Measurements from ENCODE around the gene GMEB2. TPM values are rescaled to one million over a fixed set of nuclear protein-coding genes. Genes with fewer than 3 reads are reported as not detected.
A peak's percentile ranks its signal among the peaks of the same experiment; 100 is the strongest.

The GMEB2 gene
- total RNA-seq, 2 experiments from 2014 or later, result 16.2 to 16.3 TPM

DNA sequence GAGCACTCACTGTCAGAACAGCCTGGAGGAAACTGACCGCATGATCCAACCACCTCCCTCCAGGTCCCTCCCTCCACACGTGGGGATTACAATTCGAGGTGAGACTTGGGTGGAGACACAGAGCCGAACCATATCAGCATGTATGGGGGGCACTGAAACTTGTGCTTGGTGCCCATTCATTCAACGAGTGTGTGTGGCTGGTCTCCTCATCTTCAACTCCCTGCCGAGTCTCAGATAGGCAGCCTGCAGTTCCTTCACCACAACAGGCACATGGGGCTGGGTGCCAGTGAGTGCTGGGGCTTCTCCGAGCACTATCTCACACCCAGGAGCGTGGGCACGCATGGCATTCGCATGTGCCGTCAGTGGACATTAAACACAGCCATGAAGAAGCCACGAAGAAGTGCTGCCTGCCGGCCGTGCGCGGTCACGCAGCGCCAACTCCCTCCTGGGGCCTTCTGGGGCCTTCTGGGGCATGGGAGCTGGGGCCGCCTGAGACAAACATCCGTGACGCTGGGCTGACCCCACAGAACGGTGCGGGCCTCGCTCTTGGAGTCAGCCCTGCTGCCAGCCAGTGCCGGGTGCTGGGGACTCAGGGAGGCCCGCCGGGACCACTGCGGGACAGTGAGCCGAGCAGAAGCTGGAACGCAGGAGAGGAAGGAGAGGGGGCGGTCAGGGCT, 30.5 kb upstream of the GMEB2 start:
- H3K9me3 Mint-ChIP-seq, result no peaks in the 10 kb centered on the region
- no peak for ATAC-seq
- peak overlapping the region; percentile 93 for H3K27ac Mint-ChIP-seq
- ChIA-PET POLR2A (interaction anchor here (1.1 to 1.7 kb wide), 5 partner anchors 14 to 84 kb away, joined by 3 to 14 read pairs (median 6); partner anchors contain the start of genes GMEB2, HELZ2 and SLC2A4RG), CTCF (interaction anchor here (1.2 to 1.6 kb wide), 5 partner anchors 11 to 142 kb away, joined by 3 to 11 read pairs (median 5); partner anchors contain the start of gene PTK6)
- peaks cover 24% of the 10 kb centered on the region for H3K4me1 Mint-ChIP-seq (ENCODE audit: low read depth)
- peaks cover 17% of the 10 kb centered on the region for H3K36me3 Mint-ChIP-seq (ENCODE audit: low read depth)
- DNase-seq, result no peak
- peak overlapping the region; percentile 96 for H3K4me3 Mint-ChIP-seq
- intact Hi-C loops (cut with micrococcal nuclease), result no loop called here
- no peaks in the 10 kb centered on the region for H3K27me3 Mint-ChIP-seq
- TF ChIP-seq, protein P1, sequence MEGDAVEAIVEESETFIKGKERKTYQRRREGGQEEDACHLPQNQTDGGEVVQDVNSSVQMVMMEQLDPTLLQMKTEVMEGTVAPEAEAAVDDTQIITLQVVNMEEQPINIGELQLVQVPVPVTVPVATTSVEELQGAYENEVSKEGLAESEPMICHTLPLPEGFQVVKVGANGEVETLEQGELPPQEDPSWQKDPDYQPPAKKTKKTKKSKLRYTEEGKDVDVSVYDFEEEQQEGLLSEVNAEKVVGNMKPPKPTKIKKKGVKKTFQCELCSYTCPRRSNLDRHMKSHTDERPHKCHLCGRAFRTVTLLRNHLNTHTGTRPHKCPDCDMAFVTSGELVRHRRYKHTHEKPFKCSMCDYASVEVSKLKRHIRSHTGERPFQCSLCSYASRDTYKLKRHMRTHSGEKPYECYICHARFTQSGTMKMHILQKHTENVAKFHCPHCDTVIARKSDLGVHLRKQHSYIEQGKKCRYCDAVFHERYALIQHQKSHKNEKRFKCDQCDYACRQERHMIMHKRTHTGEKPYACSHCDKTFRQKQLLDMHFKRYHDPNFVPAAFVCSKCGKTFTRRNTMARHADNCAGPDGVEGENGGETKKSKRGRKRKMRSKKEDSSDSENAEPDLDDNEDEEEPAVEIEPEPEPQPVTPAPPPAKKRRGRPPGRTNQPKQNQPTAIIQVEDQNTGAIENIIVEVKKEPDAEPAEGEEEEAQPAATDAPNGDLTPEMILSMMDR (IDR thresholded peaks at IDR 0.05), result no peak

DNA sequence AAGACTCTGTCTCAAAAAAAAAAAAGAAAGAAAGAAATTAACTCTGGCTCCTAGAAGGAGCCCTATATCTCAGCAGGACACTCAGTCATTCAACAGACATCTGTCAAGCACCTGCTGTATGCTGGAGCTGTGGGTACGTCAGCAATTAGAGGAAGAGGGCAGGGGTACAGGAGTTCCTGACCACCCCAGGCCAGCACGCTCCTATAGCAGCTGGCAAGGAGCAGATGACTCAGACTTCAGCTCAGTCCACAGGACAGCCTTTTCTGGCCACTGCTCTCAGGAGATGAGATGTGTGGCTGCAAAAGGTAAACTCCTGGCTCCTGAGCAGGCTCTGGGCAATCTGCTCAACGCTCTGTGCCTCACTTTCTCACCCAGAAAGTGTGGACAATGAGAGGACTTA, 29.6 kb upstream of the GMEB2 start:
- no peak overlapping the region for H3K27ac Mint-ChIP-seq
- peak overlapping the region; percentile 96 for H3K4me3 Mint-ChIP-seq
- POLR2A ChIA-PET, result interaction anchor here (2.2 kb wide), 1 partner anchor 29 kb away, joined by 6 read pairs; the partner anchor contains the start of gene GMEB2
- TF ChIP-seq, protein P1 (IDR thresholded peaks at IDR 0.05), result no peak
- CTCF ChIA-PET, result no interaction called here
- H3K4me1 Mint-ChIP-seq (ENCODE audit: low read depth), result peaks cover 26% of the 10 kb centered on the region
- DNase-seq, result no peak
- no peaks in the 10 kb centered on the region for H3K9me3 Mint-ChIP-seq
- H3K27me3 Mint-ChIP-seq, result no peaks in the 10 kb centered on the region
- no peak for ATAC-seq
- H3K36me3 Mint-ChIP-seq (ENCODE audit: low read depth), result peaks cover 11% of the 10 kb centered on the region
- intact Hi-C loops (cut with micrococcal nuclease), result no loop called here

DNA sequence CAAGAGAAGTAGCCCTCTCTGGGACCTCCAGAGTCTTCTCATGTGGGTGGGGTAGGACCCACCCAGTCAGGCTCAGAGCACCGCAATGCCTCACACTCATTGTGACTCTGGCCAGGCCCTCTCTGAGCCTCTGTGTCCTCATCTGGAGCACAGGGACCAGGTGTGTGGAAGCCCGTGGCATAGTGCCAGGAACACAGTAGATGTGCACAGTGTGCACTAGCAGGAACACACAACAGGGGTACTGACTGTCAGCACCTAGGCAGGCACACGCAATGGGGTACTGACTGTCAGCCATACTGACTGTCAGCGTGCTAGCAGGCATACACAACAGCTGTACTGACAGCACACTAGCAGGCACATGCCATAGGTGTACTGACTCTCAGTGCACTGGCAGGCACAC, 28.3 kb upstream of the GMEB2 start:
- DNase-seq (no peak), ATAC-seq (no peak)
- Mint-ChIP-seq H3K36me3 (ENCODE audit: low read depth) (peaks cover 10% of the 10 kb centered on the region), H3K9me3 (no peaks in the 10 kb centered on the region), H3K4me3 (no peak overlapping the region), H3K27ac (no peak overlapping the region), H3K27me3 (no peaks in the 10 kb centered on the region), H3K4me1 (ENCODE audit: low read depth) (peaks cover 28% of the 10 kb centered on the region)
- ChIA-PET CTCF (interaction anchor here (2.2 kb wide), 1 partner anchor 14 kb away, joined by 13 read pairs; no protein-coding TSS in a partner anchor), POLR2A (interaction anchor here (2.2 kb wide), 1 partner anchor 28 kb away, joined by 6 read pairs; the partner anchor contains the start of gene GMEB2)
- TF ChIP-seq, protein P1 (IDR thresholded peaks at IDR 0.05), result no peak
- intact Hi-C loops (cut with micrococcal nuclease), result no loop called here

DNA sequence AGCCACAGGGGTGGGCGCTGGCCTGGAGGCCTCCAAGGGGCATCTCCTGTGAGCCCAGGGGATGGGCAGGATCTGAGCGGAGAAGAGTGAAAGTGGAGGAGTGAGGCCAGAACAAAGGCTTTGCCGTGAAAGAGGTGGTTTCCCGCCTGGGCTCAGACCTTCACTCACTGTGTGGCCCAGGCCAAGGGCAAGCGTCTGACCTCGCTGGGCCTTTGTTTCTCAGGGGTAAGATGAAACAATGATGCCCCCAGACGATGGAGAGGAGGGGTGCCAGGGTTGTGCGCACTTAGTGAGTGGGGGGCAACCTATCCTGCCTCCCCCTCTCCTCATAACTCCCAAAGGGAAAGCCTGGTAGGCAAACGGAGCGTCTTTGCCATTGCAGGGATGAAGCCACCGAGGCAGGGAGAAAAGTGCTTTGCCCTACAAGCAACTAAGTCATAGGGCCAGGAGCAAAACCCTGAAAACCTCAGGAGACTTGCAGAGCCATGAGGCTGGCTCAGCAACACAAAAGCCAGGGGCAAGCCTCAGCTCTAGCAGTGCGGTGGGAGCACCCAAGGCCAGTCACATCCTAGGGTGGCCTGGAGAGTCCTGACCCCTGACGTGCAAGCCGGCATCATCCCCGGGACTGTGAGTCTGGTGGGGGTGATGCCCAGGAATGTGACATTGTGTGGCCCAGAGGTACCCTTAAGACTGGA, 27.2 kb upstream of the GMEB2 start:
- Mint-ChIP-seq H3K27me3 (no peaks in the 10 kb centered on the region), H3K27ac (peak overlapping the region; percentile 87), H3K9me3 (no peaks in the 10 kb centered on the region), H3K4me1 (ENCODE audit: low read depth) (peaks cover 21% of the 10 kb centered on the region), H3K4me3 (peak overlapping the region; percentile 80), H3K36me3 (ENCODE audit: low read depth) (peaks cover 5% of the 10 kb centered on the region)
- ChIA-PET POLR2A (interaction anchor here (1.5 to 1.8 kb wide), 2 partner anchors 12 to 27 kb away, joined by 4 to 9 read pairs; partner anchors contain the start of gene GMEB2), CTCF (interaction anchor here (2.2 kb wide), 1 partner anchor 12 kb away, joined by 13 read pairs; no protein-coding TSS in a partner anchor)
- DNase-seq (no peak), ATAC-seq (peak; percentile 5)
- intact Hi-C loops (cut with micrococcal nuclease), result no loop called here
- TF ChIP-seq, protein P1 (IDR thresholded peaks at IDR 0.05), result no peak

Data from activated CD8-positive, alpha-beta T cell treated with anti-CD3 and anti-CD28 coated beads for 36 hours (primary cell).